Osteoblast (primary cell): ENCODE results near the gene SLC41A3. TPM values are rescaled to one million over a fixed set of nuclear protein-coding genes. Genes with fewer than 3 reads are reported as not detected.
A peak's percentile ranks its signal among the peaks of the same experiment; 100 is the strongest.

ENCODE experiments used
- DNase-seq: peaks from one replicate; pipeline ENCODE4 v3.0.0; 2011; ENCODE audit warnings: low spot score, mixed read lengths; ENCODE audit not compliant: insufficient read length; ENCODE audit errors: missing footprints
- H2AFZ ChIP-seq: 2 replicates; pipeline ENCODE4 v1.6.0; 2011; ENCODE audit warnings: mild to moderate bottlenecking, low read length
- H3K27ac ChIP-seq: 2 replicates; pipeline ENCODE4 v1.5.1; 2011; ENCODE audit warnings: mild to moderate bottlenecking, low read depth, low read length, moderate library complexity
- H3K27me3 ChIP-seq: 2 replicates; pipeline ENCODE4 v1.6.0; 2012; ENCODE audit warnings: mild to moderate bottlenecking, control low read depth, inconsistent platforms, low read length, moderate library complexity; ENCODE audit not compliant: insufficient read depth
- H3K36me3 ChIP-seq: 2 replicates; pipeline ENCODE4 v1.5.1; 2011; ENCODE audit warnings: mild to moderate bottlenecking, low read length, control low read depth, moderate library complexity; ENCODE audit not compliant: insufficient read depth
- H3K4me1 ChIP-seq: 2 replicates; pipeline ENCODE4 v1.5.1; 2011; ENCODE audit warnings: mild to moderate bottlenecking, low read length, control low read depth, moderate library complexity; ENCODE audit not compliant: insufficient read depth
- H3K4me2 ChIP-seq: 2 replicates; pipeline ENCODE4 v1.6.0; 2011; ENCODE audit warnings: mild to moderate bottlenecking, low read length; ENCODE audit not compliant: insufficient read depth
- H3K4me3 ChIP-seq: fragments of 200-600 bp; sonication (generic); 3 replicates; pipeline ENCODE4 v1.5.1; 2012; ENCODE audit warnings: mild to moderate bottlenecking, low read length, inconsistent platforms; ENCODE audit not compliant: insufficient read depth
- H3K79me2 ChIP-seq: 2 replicates; pipeline ENCODE4 v1.6.0; 2012; ENCODE audit warnings: mild to moderate bottlenecking, low read length, control low read depth, inconsistent platforms; ENCODE audit not compliant: insufficient read depth
- H3K9me3 ChIP-seq: 2 replicates; pipeline ENCODE4 v1.5.1; 2011; ENCODE audit warnings: low read depth, low read length, control low read depth
- H4K20me1 ChIP-seq: 2 replicates; pipeline ENCODE4 v1.6.0; 2012; ENCODE audit warnings: mild to moderate bottlenecking, low read length, control low read depth; ENCODE audit not compliant: insufficient read depth
- total RNA-seq: library from RNA; depleted of rRNA; stranded (reverse); fragments of >200 nt; gene quantifications from 2 replicates; pipeline ENCODE4 v1.2.3, GENCODE V29; 2012
- TF ChIP-seq, protein P1 (sequence below): IDR thresholded peaks from 2 replicates; pipeline ENCODE4 v1.5.1; 2011; ENCODE audit warnings: mild to moderate bottlenecking, low read depth, low read length, moderate library complexity; ENCODE audit errors: extremely low read depth

SLC41A3 gene
- total RNA-seq, 1 donor: 59.4 TPM

DNA sequence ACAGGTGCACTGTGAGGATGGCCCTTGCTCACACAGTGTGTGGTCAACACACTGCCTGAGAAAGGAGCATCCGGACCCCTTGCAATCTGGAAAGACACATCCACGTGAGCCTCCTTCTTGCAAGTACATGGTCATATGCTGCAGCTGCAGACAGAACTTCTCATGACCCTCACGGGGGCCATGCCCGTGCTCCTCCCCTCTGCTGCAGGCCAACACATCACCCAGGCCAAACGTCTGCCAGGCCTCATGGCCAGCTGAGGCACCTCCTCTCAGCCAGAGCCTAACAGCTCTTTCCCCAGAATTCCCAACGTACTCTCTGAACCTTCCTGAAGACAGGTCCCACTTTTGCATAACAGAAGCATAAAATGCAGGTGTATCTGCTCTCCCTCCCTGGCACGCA lies 25.3 kb downstream of the SLC41A3 start:
- no peak for DNase-seq
- H3K4me1 ChIP-seq: peaks cover 9% of the 10 kb centered on the region
- no peaks in the 10 kb centered on the region for H3K9me3 ChIP-seq

DNA sequence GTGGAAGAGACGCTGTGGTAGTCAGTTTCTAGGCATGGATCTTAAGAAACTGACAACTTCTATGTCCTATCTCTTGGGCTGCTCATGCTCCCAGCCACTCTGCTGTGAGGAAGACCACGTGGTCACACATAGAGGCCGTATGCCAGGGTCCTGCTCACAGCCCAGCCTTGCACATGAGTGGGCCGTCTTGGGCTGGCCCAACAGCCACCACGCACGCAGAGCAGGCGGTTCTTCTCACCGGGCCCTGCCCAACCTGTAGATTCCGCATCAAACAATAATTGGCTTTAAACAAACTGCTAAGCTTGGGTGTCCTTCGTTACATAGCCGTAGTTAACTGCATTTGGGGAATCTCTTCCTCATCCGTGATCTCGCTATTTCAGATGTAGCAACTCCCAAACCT lies 26.0 kb downstream of the SLC41A3 start:
- Histone ChIP-seq H3K79me2 (no peaks in the 10 kb centered on the region), H3K9me3 (no peaks in the 10 kb centered on the region), H3K36me3 (no peaks in the 10 kb centered on the region), H3K4me2 (no peak overlapping the region), H4K20me1 (peaks cover 2% of the 10 kb centered on the region), H2AFZ (no peak overlapping the region), H3K27ac (no peak overlapping the region), H3K4me1 (peaks cover 9% of the 10 kb centered on the region), H3K27me3 (no peaks in the 10 kb centered on the region), H3K4me3 (no peak overlapping the region)
- no peak for DNase-seq
- TF ChIP-seq, protein P1, sequence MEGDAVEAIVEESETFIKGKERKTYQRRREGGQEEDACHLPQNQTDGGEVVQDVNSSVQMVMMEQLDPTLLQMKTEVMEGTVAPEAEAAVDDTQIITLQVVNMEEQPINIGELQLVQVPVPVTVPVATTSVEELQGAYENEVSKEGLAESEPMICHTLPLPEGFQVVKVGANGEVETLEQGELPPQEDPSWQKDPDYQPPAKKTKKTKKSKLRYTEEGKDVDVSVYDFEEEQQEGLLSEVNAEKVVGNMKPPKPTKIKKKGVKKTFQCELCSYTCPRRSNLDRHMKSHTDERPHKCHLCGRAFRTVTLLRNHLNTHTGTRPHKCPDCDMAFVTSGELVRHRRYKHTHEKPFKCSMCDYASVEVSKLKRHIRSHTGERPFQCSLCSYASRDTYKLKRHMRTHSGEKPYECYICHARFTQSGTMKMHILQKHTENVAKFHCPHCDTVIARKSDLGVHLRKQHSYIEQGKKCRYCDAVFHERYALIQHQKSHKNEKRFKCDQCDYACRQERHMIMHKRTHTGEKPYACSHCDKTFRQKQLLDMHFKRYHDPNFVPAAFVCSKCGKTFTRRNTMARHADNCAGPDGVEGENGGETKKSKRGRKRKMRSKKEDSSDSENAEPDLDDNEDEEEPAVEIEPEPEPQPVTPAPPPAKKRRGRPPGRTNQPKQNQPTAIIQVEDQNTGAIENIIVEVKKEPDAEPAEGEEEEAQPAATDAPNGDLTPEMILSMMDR: no peak

More for the DNA sequence above, 25.3 kb downstream of the SLC41A3 start:
- Histone ChIP-seq H3K4me2 (no peak overlapping the region), H3K4me3 (no peak overlapping the region), H3K79me2 (no peaks in the 10 kb centered on the region), H4K20me1 (peaks cover 2% of the 10 kb centered on the region), H3K27ac (no peak overlapping the region), H3K36me3 (no peaks in the 10 kb centered on the region), H3K27me3 (no peaks in the 10 kb centered on the region), H2AFZ (no peak overlapping the region)
- TF ChIP-seq, protein P1: no peak

DNA sequence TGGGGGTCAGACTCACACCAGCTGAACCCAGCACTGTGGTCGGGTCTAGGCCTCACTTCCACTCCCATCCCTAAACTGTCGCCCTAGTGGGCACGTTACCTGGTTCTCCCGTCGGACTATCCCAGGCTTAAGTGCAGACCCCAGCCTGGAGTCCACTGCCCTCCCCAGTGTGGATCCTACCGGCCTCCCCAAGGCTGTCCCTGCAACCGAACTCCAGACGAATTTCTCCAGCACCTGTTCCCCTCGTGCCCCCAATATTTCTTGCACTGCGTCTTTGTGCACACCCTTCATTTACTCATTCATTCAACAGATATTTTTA lies 26.5 kb downstream of the SLC41A3 start:
- peaks cover 2% of the 10 kb centered on the region for H4K20me1 ChIP-seq
- H3K9me3 ChIP-seq: no peaks in the 10 kb centered on the region
- DNase-seq: no peak
- no peaks in the 10 kb centered on the region for H3K79me2 ChIP-seq
- H2AFZ ChIP-seq: no peak overlapping the region
- no peaks in the 10 kb centered on the region for H3K36me3 ChIP-seq
- no peak overlapping the region for H3K27ac ChIP-seq
- no peaks in the 10 kb centered on the region for H3K27me3 ChIP-seq
- no peak overlapping the region for H3K4me3 ChIP-seq
- H3K4me1 ChIP-seq: peaks cover 9% of the 10 kb centered on the region
- TF ChIP-seq, protein P1: no peak
- no peak overlapping the region for H3K4me2 ChIP-seq

DNA sequence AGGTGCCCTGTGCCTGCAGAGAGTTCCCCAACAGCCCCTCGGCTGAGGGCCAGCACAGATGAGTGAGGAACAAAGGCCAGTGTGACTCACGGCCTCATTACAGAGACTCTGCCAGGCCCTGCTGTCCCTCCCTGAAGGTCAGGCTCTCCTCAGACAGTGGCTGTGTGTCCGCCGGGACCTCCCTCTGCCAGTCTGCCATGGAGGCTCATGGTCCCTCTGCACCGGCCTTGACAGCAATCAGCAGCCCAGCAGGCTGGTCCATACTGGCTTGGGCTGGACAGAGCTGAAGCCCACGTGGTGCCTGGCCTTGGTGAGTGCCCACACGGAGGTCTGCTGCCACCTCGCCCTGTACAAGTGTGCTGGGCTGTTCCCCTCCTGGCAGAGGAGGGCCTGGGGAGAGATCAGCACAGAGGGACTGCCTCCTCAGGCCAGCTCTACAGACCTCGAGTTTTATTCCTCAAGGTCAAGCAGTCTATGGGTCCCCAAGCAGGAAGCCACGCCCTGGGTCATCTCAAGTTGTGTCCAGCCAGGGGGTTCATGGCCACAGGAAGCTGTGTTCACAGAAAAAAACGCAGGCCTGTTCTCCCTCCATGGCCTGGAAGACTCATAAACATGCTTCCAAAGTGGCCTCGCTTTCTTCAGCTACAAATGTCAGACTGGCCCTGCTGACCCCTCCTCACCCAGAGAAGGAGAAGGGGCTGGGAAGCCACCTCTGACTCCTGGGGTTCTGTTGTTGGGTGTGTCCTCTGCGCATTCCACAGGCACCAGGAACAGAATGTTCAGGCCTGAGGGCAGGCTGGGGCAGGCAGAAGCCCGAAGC lies 27.0 kb downstream of the SLC41A3 start:
- Histone ChIP-seq H3K4me2 (no peak overlapping the region), H3K27me3 (no peaks in the 10 kb centered on the region), H2AFZ (no peak overlapping the region), H3K9me3 (no peaks in the 10 kb centered on the region), H3K79me2 (no peaks in the 10 kb centered on the region), H3K4me3 (no peak overlapping the region), H3K36me3 (no peaks in the 10 kb centered on the region), H3K27ac (no peak overlapping the region), H4K20me1 (peaks cover 2% of the 10 kb centered on the region), H3K4me1 (peaks cover 9% of the 10 kb centered on the region)
- DNase-seq: peak; percentile 81
- TF ChIP-seq, protein P1: no peak
